SK-N-SH (cell line): ENCODE results near the gene STRBP. TPM values are rescaled to one million over a fixed set of nuclear protein-coding genes. Genes with fewer than 3 reads are reported as not detected.

Experiments
- CTCF ChIA-PET: fragments of 300-600, 350-600 bp; formaldehyde crosslinking; extraction: SDS; loops from one replicate; lab custom pipeline; 2021; lab: Yijun Ruan, JAX
- POLR2A ChIA-PET: fragments of 350-600 bp; sonication (Branson Sonifier 250); formaldehyde crosslinking; extraction: SDS; loops from one replicate; lab custom pipeline; 2020; ENCODE audit warnings: antibody characterized with exemption, inconsistent platforms; lab: Yijun Ruan, JAX
- DNase-seq: peaks from one replicate; pipeline ENCODE4 v3.0.0; 2012
- H2AFZ ChIP-seq: fragments of 200-600 bp; sonication (generic); 2 replicates; pipeline ENCODE4 v1.8.1; 2016; ENCODE audit warnings: antibody characterized with exemption, mild to moderate bottlenecking, low read depth
- H3F3A ChIP-seq: fragments of 200-600 bp; sonication (generic); replicated peaks from 2 replicates; pipeline ENCODE3; 2016; ENCODE audit warnings: antibody characterized with exemption, mild to moderate bottlenecking; ENCODE audit not compliant: insufficient read depth
- H3K27ac ChIP-seq, 2 experiments: fragments of 200-500 bp in 1 of 2; fragments of 200-600 bp in 1 of 2; sonication (Bioruptor generic) in 1 of 2; sonication (generic), shearing (Covaris generic) in 1 of 2; 2 replicates each; pipeline versions ENCODE4 v1.5.1 to v1.6.1; 2014 to 2016; ENCODE audit warnings: low read depth in 2 of 2, inconsistent platforms in 1 of 2, low read length in 1 of 2, mild to moderate bottlenecking in 1 of 2, mixed read lengths in 1 of 2
- H3K27me3 ChIP-seq: fragments of 200-600 bp; sonication (generic), shearing (Covaris generic); 2 replicates; pipeline ENCODE4 v1.6.1; 2016; ENCODE audit warnings: mixed run types; ENCODE audit not compliant: insufficient read depth
- H3K36me3 ChIP-seq, 2 experiments: fragments of 200-500 bp in 1 of 2; fragments of 200-600 bp in 1 of 2; sonication (Bioruptor generic) in 1 of 2; sonication (generic) in 1 of 2; replicated peaks in 1 of 2; 2 replicates each; pipeline versions ENCODE3 to v1.5.1; 2014 to 2016; ENCODE audit warnings: low read length in 1 of 2, mild to moderate bottlenecking in 1 of 2; ENCODE audit not compliant: insufficient read depth in 2 of 2, control insufficient read depth in 1 of 2
- H3K4me1 ChIP-seq, 2 experiments: fragments of 200-500 bp in 1 of 2; fragments of 200-600 bp in 1 of 2; sonication (Bioruptor generic) in 1 of 2; sonication (generic), shearing (Covaris generic) in 1 of 2; 2 replicates each; pipeline versions ENCODE4 v1.5.1 to v1.6.1; 2014 to 2016; ENCODE audit warnings: low read depth in 1 of 2, low read length in 1 of 2, mixed run types in 1 of 2; ENCODE audit not compliant: insufficient read depth in 2 of 2, control insufficient read depth in 1 of 2
- H3K4me2 ChIP-seq: fragments of 200-600 bp; sonication (generic), shearing (Covaris generic); 2 replicates; pipeline ENCODE4 v1.6.1; 2017; ENCODE audit warnings: mixed run types
- H3K4me3 ChIP-seq, 2 experiments: fragments of 200-500 bp in 1 of 2; fragments of 200-600 bp in 1 of 2; sonication (Bioruptor generic) in 1 of 2; sonication (generic), shearing (Covaris generic) in 1 of 2; 2 replicates each; pipeline versions ENCODE4 v1.5.1 to v1.8.1; 2014 to 2016; ENCODE audit warnings: low read depth in 2 of 2, inconsistent platforms in 1 of 2, low read length in 1 of 2, mild to moderate bottlenecking in 1 of 2, mixed read lengths in 1 of 2, moderate library complexity in 1 of 2
- H3K79me2 ChIP-seq: fragments of 200-600 bp; sonication (generic); 2 replicates; pipeline ENCODE4 v1.8.1; 2017; ENCODE audit warnings: mild to moderate bottlenecking; ENCODE audit not compliant: insufficient read depth
- H3K9ac ChIP-seq: fragments of 200-600 bp; sonication (generic); 2 replicates; pipeline ENCODE4 v1.6.1; 2017; ENCODE audit warnings: mixed run types
- H3K9me2 ChIP-seq: fragments of 200-600 bp; sonication (generic); 2 replicates; pipeline ENCODE4 v1.6.1; 2017; ENCODE audit warnings: mixed run types
- H3K9me3 ChIP-seq: fragments of 200-600 bp; sonication (generic); 2 replicates; pipeline ENCODE4 v1.6.1; 2017; ENCODE audit warnings: mixed run types, mild to moderate bottlenecking, moderate library complexity
- H4K20me1 ChIP-seq: fragments of 200-600 bp; sonication (generic); 2 replicates; pipeline ENCODE4 v1.6.1; 2017; ENCODE audit warnings: mild to moderate bottlenecking, mixed run types; ENCODE audit not compliant: insufficient read depth
- CHD2 ChIP-seq: fragments of 150-350 bp; IDR thresholded peaks from 2 replicates; pipeline ENCODE4 v1.6.1; 2018; ENCODE audit warnings: low read length; ENCODE audit not compliant: partially characterized antibody
- EZH2phosphoT487 ChIP-seq: fragments of 200-600 bp; sonication (generic); IDR thresholded peaks from 2 replicates; pipeline ENCODE4 v1.6.1; 2017; ENCODE audit warnings: low read depth, mixed run types, mild to moderate bottlenecking, antibody characterized with exemption, moderate library complexity, borderline replicate concordance
- FOXM1 ChIP-seq: IDR thresholded peaks from 2 replicates; pipeline ENCODE4 v1.4.0; 2012; ENCODE audit warnings: low read depth, mild to moderate bottlenecking
- GATA2 ChIP-seq: sonication (generic); formaldehyde crosslinking; IDR thresholded peaks from 2 replicates; pipeline ENCODE4 v1.5.0; 2020; ENCODE audit warnings: mild to moderate bottlenecking, missing genetic modification reagents
- IRF3 ChIP-seq: fragments of 150-350 bp; IDR thresholded peaks from 2 replicates; pipeline ENCODE4 v1.6.1; 2016; ENCODE audit warnings: mild to moderate bottlenecking, low read depth, low read length
- JUND ChIP-seq: IDR thresholded peaks from 2 replicates; pipeline ENCODE4 v1.4.0; 2012
- MXI1 ChIP-seq: IDR thresholded peaks from 2 replicates; pipeline ENCODE4 v1.6.1; 2012; ENCODE audit warnings: mild to moderate bottlenecking, low read depth, low read length, improper control_type of control experiment
- NFIC ChIP-seq: IDR thresholded peaks from 2 replicates; pipeline ENCODE4 v1.4.0; 2012; ENCODE audit warnings: borderline replicate concordance
- PBX3 ChIP-seq: IDR thresholded peaks from 2 replicates; pipeline ENCODE4; 2012
- POLR2AphosphoS5 ChIP-seq: IDR thresholded peaks from 2 replicates; pipeline ENCODE4 v1.6.1; 2012; ENCODE audit warnings: low read depth, low read length
- RCOR1 ChIP-seq: fragments of 150-350 bp; IDR thresholded peaks from 2 replicates; pipeline ENCODE4 v1.6.1; 2017; ENCODE audit warnings: antibody characterized with exemption, low read length
- RFX5 ChIP-seq: IDR thresholded peaks from 2 replicates; pipeline ENCODE4 v1.6.1; 2012; ENCODE audit warnings: mild to moderate bottlenecking, improper control_type of control experiment, low read length
- SMC3 ChIP-seq: IDR thresholded peaks from 2 replicates; pipeline ENCODE4 v1.6.1; 2012; ENCODE audit warnings: low read depth, low read length, improper control_type of control experiment
- TAF1 ChIP-seq: IDR thresholded peaks from 2 replicates; pipeline ENCODE4 v1.6.1; 2012; ENCODE audit warnings: low read depth, mild to moderate bottlenecking, low read length, moderate library complexity, borderline replicate concordance
- TEAD4 ChIP-seq: IDR thresholded peaks from 2 replicates; pipeline ENCODE4 v1.4.0; 2012; ENCODE audit warnings: mild to moderate bottlenecking, borderline replicate concordance; ENCODE audit not compliant: insufficient read depth
- USF1 ChIP-seq: IDR thresholded peaks from 2 replicates; pipeline ENCODE4 v1.4.0; 2012; ENCODE audit warnings: low read depth, borderline replicate concordance
- YY1 ChIP-seq: IDR thresholded peaks from 2 replicates; pipeline ENCODE4 v1.4.0; 2012; ENCODE audit warnings: low read depth, mild to moderate bottlenecking
- WGBS: methylation state at CpG from one replicate; pipeline ENCODE4 v1.1.6; 2017; ENCODE audit warnings: low lambda C conversion rate; 5-methylcytosine and 5-hydroxymethylcytosine counted together
- polyA plus RNA-seq, 3 experiments: library from polyadenylated mRNA; depleted of rRNA; stranded (reverse); fragments of >200 nt; gene quantifications; 2 replicates each; pipeline ENCODE4 v1.2.3, GENCODE V29; 2012
- TF ChIP-seq, protein P1 (sequence below): fragments of 200-600 bp; sonication (generic); IDR thresholded peaks from 2 replicates; pipeline ENCODE4 v1.6.1; 2017; ENCODE audit warnings: antibody characterized with exemption, mild to moderate bottlenecking, moderate library complexity
- TF ChIP-seq, protein P2 (sequence below): fragments of 150-350 bp; IDR thresholded peaks from 2 replicates; pipeline ENCODE4 v1.6.1; 2017; ENCODE audit warnings: antibody characterized with exemption, low read length, low read depth, borderline replicate concordance

Gene STRBP
- polyA plus RNA-seq, 1 of the 3 experiments (the other 2 are of a cell fraction), result 5.9 TPM

DNA sequence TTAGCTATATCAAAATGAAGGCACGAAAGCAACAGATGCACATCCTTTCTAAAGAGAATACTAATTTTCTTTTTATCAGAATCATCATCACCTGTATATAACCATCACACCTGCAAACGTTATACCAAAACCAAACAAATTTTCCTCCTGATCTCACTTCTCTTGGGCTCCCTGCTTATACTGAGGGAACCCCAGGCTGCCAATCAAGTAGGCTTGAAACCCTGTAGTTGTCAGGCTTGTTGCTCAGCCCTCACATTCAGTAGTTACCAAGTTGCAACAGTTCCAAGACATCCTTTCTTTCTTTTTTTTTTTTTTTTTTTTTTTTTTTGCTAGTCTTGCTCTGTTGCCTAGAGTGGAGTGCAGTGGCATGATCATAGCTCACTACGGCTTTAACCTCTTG is 12.7 kb downstream of the STRBP start:
- Histone ChIP-seq H3K9ac (no peak overlapping the region), H4K20me1 (no peaks in the 10 kb centered on the region), H2AFZ (no peak overlapping the region), H3K9me3 (no peaks in the 10 kb centered on the region), H3K4me3 (no peak overlapping the region), H3K79me2 (no peaks in the 10 kb centered on the region), H3K4me2 (no peak overlapping the region), H3K36me3 (no peaks in the 10 kb centered on the region), H3K9me2 (no peaks in the 10 kb centered on the region), H3K27me3 (no peaks in the 10 kb centered on the region), H3F3A (no peaks in the 10 kb centered on the region), H3K4me1 (no peaks in the 10 kb centered on the region), H3K27ac (no peak overlapping the region)
- ChIA-PET POLR2A (no interaction called here), CTCF (interaction anchor here (1.0 to 1.1 kb wide), 2 partner anchors 20 to 94 kb away, joined by 3 read pairs; no protein-coding TSS in a partner anchor)
- TF ChIP-seq GATA2 (no peak), USF1 (no peak), RCOR1 (no peak), EZH2phosphoT487 (no peak)
- TF ChIP-seq, protein P1, sequence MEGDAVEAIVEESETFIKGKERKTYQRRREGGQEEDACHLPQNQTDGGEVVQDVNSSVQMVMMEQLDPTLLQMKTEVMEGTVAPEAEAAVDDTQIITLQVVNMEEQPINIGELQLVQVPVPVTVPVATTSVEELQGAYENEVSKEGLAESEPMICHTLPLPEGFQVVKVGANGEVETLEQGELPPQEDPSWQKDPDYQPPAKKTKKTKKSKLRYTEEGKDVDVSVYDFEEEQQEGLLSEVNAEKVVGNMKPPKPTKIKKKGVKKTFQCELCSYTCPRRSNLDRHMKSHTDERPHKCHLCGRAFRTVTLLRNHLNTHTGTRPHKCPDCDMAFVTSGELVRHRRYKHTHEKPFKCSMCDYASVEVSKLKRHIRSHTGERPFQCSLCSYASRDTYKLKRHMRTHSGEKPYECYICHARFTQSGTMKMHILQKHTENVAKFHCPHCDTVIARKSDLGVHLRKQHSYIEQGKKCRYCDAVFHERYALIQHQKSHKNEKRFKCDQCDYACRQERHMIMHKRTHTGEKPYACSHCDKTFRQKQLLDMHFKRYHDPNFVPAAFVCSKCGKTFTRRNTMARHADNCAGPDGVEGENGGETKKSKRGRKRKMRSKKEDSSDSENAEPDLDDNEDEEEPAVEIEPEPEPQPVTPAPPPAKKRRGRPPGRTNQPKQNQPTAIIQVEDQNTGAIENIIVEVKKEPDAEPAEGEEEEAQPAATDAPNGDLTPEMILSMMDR, result no peak
- WGBS, result 81% methylated on average over 3 of the region's 3 CpGs
- no peak for DNase-seq

GRCh38 chr9:123253204-123253603 is 15.2 kb downstream of the STRBP start:
- no peak for DNase-seq
- Histone ChIP-seq H3K9me2 (no peaks in the 10 kb centered on the region), H2AFZ (no peak overlapping the region), H3K4me2 (no peak overlapping the region), H3K36me3 (no peaks in the 10 kb centered on the region), H3K4me3 (no peak overlapping the region), H3K27me3 (no peaks in the 10 kb centered on the region), H4K20me1 (no peaks in the 10 kb centered on the region), H3K9me3 (no peaks in the 10 kb centered on the region), H3K9ac (no peak overlapping the region), H3K4me1 (no peaks in the 10 kb centered on the region), H3K79me2 (no peaks in the 10 kb centered on the region), H3K27ac (no peak overlapping the region), H3F3A (no peaks in the 10 kb centered on the region)
- ChIA-PET POLR2A (no interaction called here), CTCF (no interaction called here)
- 90% methylated on average over 1 of the region's 1 CpG for WGBS
- TF ChIP-seq CHD2 (no peak), IRF3 (no peak), MXI1 (no peak), TEAD4 (no peak), YY1 (no peak), USF1 (no peak), SMC3 (no peak), JUND (no peak), POLR2AphosphoS5 (no peak), FOXM1 (no peak), RFX5 (no peak), TAF1 (no peak), NFIC (no peak), PBX3 (no peak)
- TF ChIP-seq, protein P1, result no peak
- TF ChIP-seq, protein P2, sequence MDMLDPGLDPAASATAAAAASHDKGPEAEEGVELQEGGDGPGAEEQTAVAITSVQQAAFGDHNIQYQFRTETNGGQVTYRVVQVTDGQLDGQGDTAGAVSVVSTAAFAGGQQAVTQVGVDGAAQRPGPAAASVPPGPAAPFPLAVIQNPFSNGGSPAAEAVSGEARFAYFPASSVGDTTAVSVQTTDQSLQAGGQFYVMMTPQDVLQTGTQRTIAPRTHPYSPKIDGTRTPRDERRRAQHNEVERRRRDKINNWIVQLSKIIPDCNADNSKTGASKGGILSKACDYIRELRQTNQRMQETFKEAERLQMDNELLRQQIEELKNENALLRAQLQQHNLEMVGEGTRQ, result no peak
